HUES48 (cell line): ENCODE measurements around the gene CLRN3.

Experiments
- H3K27ac ChIP-seq: one replicate; pipeline ENCODE4 v1.7.0; 2013; ENCODE audit warnings: low read depth, low read length, inconsistent platforms
- H3K27me3 ChIP-seq: 2 replicates; pipeline ENCODE4 v1.6.1; 2013; ENCODE audit warnings: mild to moderate bottlenecking, low read length; ENCODE audit not compliant: control insufficient read depth, insufficient read depth
- H3K36me3 ChIP-seq: 2 replicates; pipeline ENCODE4 v1.6.1; 2013; ENCODE audit warnings: low read length; ENCODE audit not compliant: control insufficient read depth, insufficient read depth
- H3K4me1 ChIP-seq: 2 replicates; pipeline ENCODE4 v1.6.1; 2013; ENCODE audit warnings: mild to moderate bottlenecking, low read length; ENCODE audit not compliant: control insufficient read depth, insufficient read depth
- H3K4me3 ChIP-seq: 2 replicates; pipeline ENCODE4 v1.5.1; 2013; ENCODE audit warnings: mild to moderate bottlenecking, low read depth, low read length
- H3K9ac ChIP-seq: 2 replicates; pipeline ENCODE4 v1.6.1; 2013; ENCODE audit warnings: mild to moderate bottlenecking, low read depth, low read length, moderate library complexity
- H3K9me3 ChIP-seq: 2 replicates; pipeline ENCODE4 v1.6.1; 2013; ENCODE audit warnings: low read length; ENCODE audit not compliant: control insufficient read depth, insufficient read depth

The CLRN3 gene

GRCh38 chr10:127916826-127917225 is 24.1 kb upstream of the CLRN3 start:
- H3K9me3 ChIP-seq, result no peaks in the 10 kb centered on the region
- no peaks in the 10 kb centered on the region for H3K36me3 ChIP-seq
- H3K27ac ChIP-seq, result no peak overlapping the region

GRCh38 chr10:127915324-127915723 is 22.6 kb upstream of the CLRN3 start:
- H3K9ac ChIP-seq, result no peak overlapping the region
- H3K9me3 ChIP-seq, result no peaks in the 10 kb centered on the region
- no peak overlapping the region for H3K4me3 ChIP-seq
- no peaks in the 10 kb centered on the region for H3K36me3 ChIP-seq
- no peaks in the 10 kb centered on the region for H3K27me3 ChIP-seq
- no peaks in the 10 kb centered on the region for H3K4me1 ChIP-seq
- H3K27ac ChIP-seq, result no peak overlapping the region

More at GRCh38 chr10:127916826-127917225, 24.1 kb upstream of the CLRN3 start:
- H3K27me3 ChIP-seq, result no peaks in the 10 kb centered on the region
- no peak overlapping the region for H3K9ac ChIP-seq
- H3K4me3 ChIP-seq, result no peak overlapping the region
- no peaks in the 10 kb centered on the region for H3K4me1 ChIP-seq

DNA sequence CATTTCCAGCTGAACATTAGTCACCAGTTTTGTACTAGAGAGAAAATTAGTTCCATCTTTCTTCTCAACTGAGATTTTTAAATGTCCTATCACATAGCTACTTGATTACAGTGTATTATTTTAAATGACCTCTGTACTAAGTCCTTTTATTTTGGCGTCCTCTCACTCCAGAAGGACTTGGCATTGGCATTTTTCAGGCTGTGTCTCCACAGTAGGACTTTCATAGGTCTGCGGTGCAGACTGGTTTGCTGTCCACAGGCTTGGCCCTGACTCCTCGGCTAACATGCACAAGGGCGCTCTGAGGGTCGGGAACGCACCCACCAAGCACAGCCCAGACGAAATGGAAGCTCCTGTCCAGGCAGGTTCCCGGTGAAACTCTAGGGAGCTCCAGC is 20.6 kb upstream of the CLRN3 start:
- Histone ChIP-seq H3K4me1 (no peaks in the 10 kb centered on the region), H3K27ac (no peak overlapping the region), H3K27me3 (peaks cover 3% of the 10 kb centered on the region), H3K4me3 (no peak overlapping the region), H3K9ac (no peak overlapping the region), H3K36me3 (no peaks in the 10 kb centered on the region), H3K9me3 (no peaks in the 10 kb centered on the region)

GRCh38 chr10:127912607-127913367 is 20.0 kb upstream of the CLRN3 start:
- Histone ChIP-seq H3K4me1 (no peaks in the 10 kb centered on the region), H3K9me3 (no peaks in the 10 kb centered on the region), H3K9ac (no peak overlapping the region), H3K36me3 (no peaks in the 10 kb centered on the region), H3K4me3 (no peak overlapping the region), H3K27me3 (peaks cover 8% of the 10 kb centered on the region), H3K27ac (no peak overlapping the region)

DNA sequence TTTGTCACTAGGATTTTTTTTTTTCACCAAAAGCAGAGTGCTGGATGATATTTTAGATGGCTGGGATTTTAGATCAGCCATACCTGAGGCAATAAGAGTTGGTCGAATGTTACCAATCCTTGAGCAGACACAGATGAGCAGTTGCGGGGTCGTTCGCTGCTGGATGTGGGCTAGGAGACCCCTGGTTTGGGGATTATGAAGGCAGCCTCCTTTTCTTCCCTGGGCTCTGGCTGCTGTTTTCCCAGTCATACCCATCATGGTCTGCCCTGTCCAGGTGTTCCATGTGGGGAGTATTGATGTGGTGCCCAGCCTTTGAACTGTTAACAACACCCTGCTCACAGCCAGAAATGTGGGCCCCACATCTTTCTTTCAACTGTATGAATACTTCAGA is 19.1 kb upstream of the CLRN3 start:
- H3K4me1 ChIP-seq, result no peaks in the 10 kb centered on the region
- H3K9ac ChIP-seq, result no peak overlapping the region
- no peaks in the 10 kb centered on the region for H3K9me3 ChIP-seq
- no peak overlapping the region for H3K4me3 ChIP-seq
- H3K36me3 ChIP-seq, result no peaks in the 10 kb centered on the region
- no peak overlapping the region for H3K27ac ChIP-seq
- peaks cover 16% of the 10 kb centered on the region for H3K27me3 ChIP-seq

DNA sequence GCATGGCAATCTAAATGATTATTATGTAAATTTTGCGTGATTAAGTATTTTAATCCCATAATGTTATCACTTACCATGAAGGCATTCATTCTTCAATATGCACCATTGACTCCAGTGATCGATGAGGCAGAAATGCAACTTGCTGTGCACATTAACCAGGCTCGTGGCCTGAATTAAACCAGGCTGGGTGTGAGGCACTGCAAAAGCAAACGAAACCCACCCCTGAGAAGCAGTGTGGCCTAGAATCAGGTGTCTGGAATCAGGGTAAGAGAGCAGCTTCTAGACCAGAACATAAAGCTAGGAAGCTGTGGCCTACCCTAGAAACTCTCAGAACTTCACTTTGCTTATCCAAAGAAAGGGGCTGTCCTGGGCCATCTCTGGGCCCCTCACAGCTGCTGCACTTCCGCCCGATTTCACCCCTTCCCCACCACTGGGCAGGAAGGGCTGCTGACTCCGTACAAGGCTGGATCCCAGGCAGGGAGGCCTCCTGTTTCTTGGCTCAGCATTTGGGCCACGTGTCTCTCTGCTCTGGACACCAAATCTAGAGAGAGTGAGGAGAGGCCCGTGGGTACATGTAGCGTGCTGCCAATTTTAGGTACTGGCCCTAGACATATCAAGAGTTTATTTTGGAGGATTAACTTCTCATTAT is 18.6 kb upstream of the CLRN3 start:
- no peak overlapping the region for H3K27ac ChIP-seq

GRCh38 chr10:127910464-127910770 is 17.7 kb upstream of the CLRN3 start:
- peaks cover 16% of the 10 kb centered on the region for H3K27me3 ChIP-seq
- H3K4me3 ChIP-seq, result no peak overlapping the region
- H3K9ac ChIP-seq, result no peak overlapping the region
- H3K9me3 ChIP-seq, result no peaks in the 10 kb centered on the region
- H3K36me3 ChIP-seq, result no peaks in the 10 kb centered on the region
- no peak overlapping the region for H3K27ac ChIP-seq
- H3K4me1 ChIP-seq, result no peaks in the 10 kb centered on the region

More for the DNA sequence above, 18.6 kb upstream of the CLRN3 start:
- no peak overlapping the region for H3K9ac ChIP-seq
- no peaks in the 10 kb centered on the region for H3K9me3 ChIP-seq
- peaks cover 16% of the 10 kb centered on the region for H3K27me3 ChIP-seq
- no peaks in the 10 kb centered on the region for H3K36me3 ChIP-seq
- H3K4me3 ChIP-seq, result no peak overlapping the region
- no peaks in the 10 kb centered on the region for H3K4me1 ChIP-seq

GRCh38 chr10:127909716-127910463 is 17.1 kb upstream of the CLRN3 start:
- no peak overlapping the region for H3K4me3 ChIP-seq
- H3K27me3 ChIP-seq, result peaks cover 16% of the 10 kb centered on the region
- H3K9me3 ChIP-seq, result no peaks in the 10 kb centered on the region
- no peak overlapping the region for H3K27ac ChIP-seq
- no peak overlapping the region for H3K9ac ChIP-seq
- no peaks in the 10 kb centered on the region for H3K36me3 ChIP-seq
- no peaks in the 10 kb centered on the region for H3K4me1 ChIP-seq

DNA sequence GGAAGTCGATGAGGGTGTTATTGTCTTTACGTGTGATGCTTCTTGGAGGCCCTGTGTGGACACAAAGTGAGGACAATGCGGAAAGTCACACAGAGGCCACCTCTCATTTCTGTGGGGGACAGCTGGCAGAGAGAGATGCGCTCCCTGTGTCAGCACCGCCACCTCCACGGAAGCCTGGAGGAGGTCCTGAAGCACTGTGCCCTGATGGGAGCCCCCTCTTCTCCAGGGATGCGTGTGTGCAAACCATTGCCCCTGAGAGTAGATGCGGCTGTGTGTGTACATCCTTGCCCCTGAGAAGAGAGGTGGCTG is 16.2 kb upstream of the CLRN3 start:
- Histone ChIP-seq H3K4me1 (no peaks in the 10 kb centered on the region), H3K36me3 (no peaks in the 10 kb centered on the region), H3K4me3 (no peak overlapping the region), H3K9ac (no peak overlapping the region), H3K27me3 (peaks cover 16% of the 10 kb centered on the region), H3K27ac (no peak overlapping the region), H3K9me3 (no peaks in the 10 kb centered on the region; the same call in 1 of the 2 replicates)

DNA sequence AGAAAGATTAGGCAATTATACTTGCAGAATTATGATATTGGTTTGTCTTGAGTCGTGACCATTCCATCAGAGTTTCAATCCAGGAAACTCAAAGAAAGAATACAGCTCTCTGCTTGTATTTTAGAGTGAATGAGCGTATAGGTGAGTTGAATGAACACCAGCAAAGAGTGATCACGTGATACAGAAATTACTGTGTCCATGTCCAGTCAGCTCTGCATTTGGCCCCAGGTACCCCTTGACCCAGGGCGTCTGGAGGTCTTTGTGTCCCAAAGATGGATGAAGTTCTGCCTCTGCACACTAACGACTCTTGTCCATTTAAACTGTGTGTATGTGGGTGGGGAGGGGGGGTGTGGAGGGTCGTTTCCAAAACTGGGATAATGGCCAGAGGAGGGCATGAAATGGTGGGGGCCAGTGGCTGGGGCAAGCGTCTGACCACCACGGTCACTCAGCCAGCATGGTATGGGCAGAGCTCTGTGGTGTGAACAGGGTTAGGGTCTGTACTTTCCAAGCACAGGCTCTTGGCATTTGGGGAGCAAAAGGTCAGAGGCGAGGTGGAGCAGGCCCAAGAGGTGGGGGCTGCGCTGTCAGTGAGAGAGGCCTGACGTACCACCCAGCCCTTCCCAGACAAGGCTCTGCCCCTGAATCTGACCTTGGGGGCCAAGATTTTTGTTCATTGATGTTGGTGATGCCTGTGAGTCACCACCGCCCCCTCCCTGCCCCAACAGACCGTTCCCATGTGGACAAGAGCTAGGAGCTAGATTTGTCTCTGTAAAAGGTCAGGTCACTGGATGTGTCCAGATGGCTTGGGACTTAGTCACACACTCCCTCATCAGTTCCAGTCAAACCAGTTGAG is 15.6 kb upstream of the CLRN3 start:
- H3K4me3 ChIP-seq, result no peak overlapping the region

More for the DNA sequence above, 15.6 kb upstream of the CLRN3 start:
- Histone ChIP-seq H3K27ac (no peak overlapping the region), H3K27me3 (peaks cover 16% of the 10 kb centered on the region), H3K9me3 (no peaks in the 10 kb centered on the region; the same call in 1 of the 2 replicates), H3K36me3 (no peaks in the 10 kb centered on the region), H3K4me1 (no peaks in the 10 kb centered on the region), H3K9ac (no peak overlapping the region)
